Common myeloid progenitor, CD34-positive (primary cell): ENCODE data around the gene LYST.
A peak's percentile ranks its signal among the peaks of the same experiment; 100 is the strongest.
"Not testable (repeated sequence)": the region's sequence is repeated elsewhere in the genome, so short reads cannot be mapped to it uniquely, and the experiment has no call there.

Experiments
- CTCF ChIA-PET: fragments of 350-600 bp; sonication (Branson Sonifier 250); formaldehyde crosslinking; loops from one replicate; lab custom pipeline; 2021; ENCODE audit warnings: antibody characterized with exemption; lab: Charles Lee
- POLR2A ChIA-PET: fragments of 350-600 bp; sonication (Branson Sonifier 250); formaldehyde crosslinking; loops from one replicate; lab custom pipeline; 2021; ENCODE audit warnings: antibody characterized with exemption; lab: Charles Lee
- DNase-seq, 3 donors: peaks; one replicate each; pipeline versions ENCODE4 v3.0.0 to v3.0.0-alpha.2; 2013
- H3K27ac ChIP-seq, 2 experiments: 1 replicate in 1 of 2; 2 replicates in 1 of 2; pipeline ENCODE4 v1.7.0; 2013; ENCODE audit warnings: inconsistent platforms in 2 of 2, low read length in 2 of 2, mild to moderate bottlenecking in 2 of 2, low read depth in 1 of 2, moderate library complexity in 1 of 2; ENCODE audit not compliant: severe bottlenecking in 2 of 2, insufficient read depth in 1 of 2, poor library complexity in 1 of 2
- H3K27me3 ChIP-seq, 5 experiments: replicated peaks in 2 of 5; 1 replicate in 3 of 5; 2 replicates in 2 of 5; pipeline versions ENCODE4 v1.6.1 to v1.7.0; 2013; ENCODE audit warnings: low read length in 4 of 5, mild to moderate bottlenecking in 2 of 5, moderate library complexity in 2 of 5, inconsistent platforms in 1 of 5; ENCODE audit not compliant: insufficient read depth in 5 of 5, control insufficient read depth in 4 of 5
- H3K36me3 ChIP-seq, 4 experiments: 1 replicate in 2 of 4; 2 replicates in 2 of 4; pipeline versions ENCODE4 v1.6.1 to v1.7.0; 2013; ENCODE audit warnings: low read length in 3 of 4, control low read depth in 1 of 4, mild to moderate bottlenecking in 1 of 4; ENCODE audit not compliant: control insufficient read depth in 4 of 4, insufficient read depth in 4 of 4
- H3K4me1 ChIP-seq, 4 experiments: 1 replicate in 3 of 4; 2 replicates in 1 of 4; pipeline versions ENCODE4 v1.6.1 to v1.7.1; 2013; ENCODE audit warnings: low read length in 3 of 4, mild to moderate bottlenecking in 3 of 4, control low read depth in 1 of 4, inconsistent platforms in 1 of 4, moderate library complexity in 1 of 4; ENCODE audit not compliant: control insufficient read depth in 4 of 4, insufficient read depth in 4 of 4; ENCODE audit errors: control extremely low read depth in 1 of 4
- H3K4me3 ChIP-seq, 7 experiments: 1 replicate in 4 of 7; 2 replicates in 3 of 7; pipeline versions ENCODE4 v1.5.1 to v1.7.0; 2013; ENCODE audit warnings: mild to moderate bottlenecking in 7 of 7, low read length in 6 of 7, moderate library complexity in 6 of 7, inconsistent platforms in 2 of 7, low read depth in 2 of 7, control low read depth in 1 of 7; ENCODE audit not compliant: insufficient read depth in 4 of 7, control insufficient read depth in 1 of 7; ENCODE audit errors: extremely low read depth in 1 of 7
- H3K9me3 ChIP-seq, 5 experiments: 1 replicate in 4 of 5; 2 replicates in 1 of 5; pipeline versions ENCODE4 v1.6.1 to v1.7.1; 2013; ENCODE audit warnings: low read length in 4 of 5, mild to moderate bottlenecking in 2 of 5, inconsistent platforms in 1 of 5, low read depth in 1 of 5, moderate library complexity in 1 of 5; ENCODE audit not compliant: control insufficient read depth in 4 of 5, insufficient read depth in 2 of 5; ENCODE audit errors: control extremely low read depth in 1 of 5
- WGBS: methylation state at CpG from one replicate; pipeline ENCODE4 v1.1.5; 2013; ENCODE audit not compliant: insufficient coverage; 5-methylcytosine and 5-hydroxymethylcytosine counted together

LYST gene

GRCh38 chr1:235853653-235854052 lies 13.1 kb downstream of the LYST start:
- H3K4me3 ChIP-seq, result no peak overlapping the region
- H3K27me3 ChIP-seq, result no peaks in the 10 kb centered on the region
- DNase-seq, result no peak
- WGBS, result 100% methylated on average over 2 of the region's 7 CpGs
- H3K36me3 ChIP-seq, result no peaks in the 10 kb centered on the region
- CTCF ChIA-PET, result interaction anchor here (1.2 to 1.3 kb wide), 2 partner anchors 11 to 118 kb away, joined by 3 read pairs; no protein-coding TSS in a partner anchor
- H3K4me1 ChIP-seq, result peaks cover 0 to 3% (median 3%) of the 10 kb centered on the region in 4 experiments
- peaks cover 0 to 3% (median 2%) of the 10 kb centered on the region in 5 experiments for H3K9me3 ChIP-seq
- H3K27ac ChIP-seq, result no peak overlapping the region
- POLR2A ChIA-PET, result no interaction called here

GRCh38 chr1:235852887-235853286 lies 13.8 kb downstream of the LYST start:
- no peak for DNase-seq
- WGBS, result 100% methylated on average over 3 of the region's 3 CpGs
- H3K27ac ChIP-seq, result no peak overlapping the region
- POLR2A ChIA-PET, result no interaction called here
- CTCF ChIA-PET, result interaction anchor here (1.1 to 1.3 kb wide), 3 partner anchors 11 to 119 kb away, joined by 3 to 6 read pairs (median 3); no protein-coding TSS in a partner anchor
- H3K4me3 ChIP-seq, result no peak overlapping the region
- peaks cover 0 to 3% (median 2%) of the 10 kb centered on the region in 5 experiments for H3K9me3 ChIP-seq
- no peaks in the 10 kb centered on the region for H3K27me3 ChIP-seq
- H3K4me1 ChIP-seq, result peaks cover 0 to 3% (median 2%) of the 10 kb centered on the region in 4 experiments
- no peaks in the 10 kb centered on the region for H3K36me3 ChIP-seq

- H3K27me3 ChIP-seq, result no peaks in the 10 kb centered on the region
- H3K36me3 ChIP-seq, result no peaks in the 10 kb centered on the region
- DNase-seq, result no peak
- peaks cover 0 to 6% (median 3%) of the 10 kb centered on the region in 5 experiments for H3K9me3 ChIP-seq
- no peak overlapping the region for H3K4me3 ChIP-seq
- no CpG with 5 or more reads among the region's 3 CpGs for WGBS
- peaks cover 0 to 3% (median 2%) of the 10 kb centered on the region in 4 experiments for H3K4me1 ChIP-seq
- POLR2A ChIA-PET, result no interaction called here
- no peak overlapping the region for H3K27ac ChIP-seq
- CTCF ChIA-PET, result no interaction called here
Measured at GRCh38 chr1:235851939-235852338, 14.8 kb downstream of the LYST start.

GRCh38 chr1:235848251-235848650 lies 18.5 kb downstream of the LYST start:
- DNase-seq, H3K4me1 ChIP-seq, H3K36me3 ChIP-seq, H3K4me3 ChIP-seq, H3K9me3 ChIP-seq, H3K27me3 ChIP-seq, POLR2A ChIA-PET, H3K27ac ChIP-seq: not testable (repeated sequence)
- WGBS, result no CpG with 5 or more reads among the region's 3 CpGs
- CTCF ChIA-PET, result interaction anchor here (1.2 kb wide), 1 partner anchor 15 kb away, joined by 3 read pairs; no protein-coding TSS in a partner anchor

- H3K4me3 ChIP-seq, POLR2A ChIA-PET, H3K4me1 ChIP-seq, DNase-seq, H3K27me3 ChIP-seq, H3K27ac ChIP-seq, H3K9me3 ChIP-seq, H3K36me3 ChIP-seq: not testable (repeated sequence)
- 94% methylated on average over 2 of the region's 5 CpGs for WGBS
- CTCF ChIA-PET, result interaction anchor here (1.4 to 1.5 kb wide), 2 partner anchors 12 to 69 kb away, joined by 3 read pairs; no protein-coding TSS in a partner anchor
Measured at GRCh38 chr1:235845656-235846107, 21.0 kb downstream of the LYST start.

- peaks cover 0 to 9% (median 3%) of the 10 kb centered on the region in 4 experiments for H3K4me1 ChIP-seq
- no peaks in the 10 kb centered on the region for H3K27me3 ChIP-seq
- POLR2A ChIA-PET, result no interaction called here
- CTCF ChIA-PET, result interaction anchor here (0.8 to 1.5 kb wide), 3 partner anchors 11 to 68 kb away, joined by 3 read pairs; no protein-coding TSS in a partner anchor
- no peak overlapping the region for H3K4me3 ChIP-seq
- 100% methylated on average over 3 of the region's 3 CpGs for WGBS
- peaks cover 0 to 6% (median 3%) of the 10 kb centered on the region in 5 experiments for H3K9me3 ChIP-seq
- no peaks in the 10 kb centered on the region for H3K36me3 ChIP-seq
- H3K27ac ChIP-seq, result no peak overlapping the region
- DNase-seq, result no peak
Measured at GRCh38 chr1:235844776-235845175, 21.9 kb downstream of the LYST start.

- Histone ChIP-seq H3K4me1 (peaks cover 0 to 9% (median 3%) of the 10 kb centered on the region in 4 experiments), H3K36me3 (no peaks in the 10 kb centered on the region), H3K4me3 (no peak overlapping the region), H3K27me3 (no peaks in the 10 kb centered on the region), H3K9me3 (peaks cover 0 to 4% (median 0%) of the 10 kb centered on the region in 5 experiments), H3K27ac (no peak overlapping the region)
- POLR2A ChIA-PET, result no interaction called here
- peak; percentile 14 to 29 (median 24) for DNase-seq
- CTCF ChIA-PET, result interaction anchor here (0.7 to 2.5 kb wide), 9 partner anchors 10 to 131 kb away, joined by 3 to 10 read pairs (median 3); partner anchors contain the start of gene LYST
- WGBS, result 83% methylated on average over 1 of the region's 2 CpGs
Measured at GRCh38 chr1:235843461-235843961, 23.2 kb downstream of the LYST start.
